A549 (cell line): ENCODE results near the gene PREX1. TPM values are rescaled to one million over a fixed set of nuclear protein-coding genes. Genes with fewer than 3 reads are reported as not detected.

Source experiments
- ATAC-seq, 2 experiments: fragments of 200-7000 bp in 1 of 2; fragments of >200 bp in 1 of 2; cut with Nextera tagmentation in 1 of 2; cut with Tn5 transposase in 1 of 2; 3 replicates each; pipeline versions ENCODE4 v1.8.0 to v1.9.1; 2018 to 2020; ENCODE audit warnings: mild to moderate bottlenecking in 1 of 2, moderate library complexity in 1 of 2
- CTCF ChIA-PET: fragments of 300-600 bp; sonication (Branson Sonifier 250); formaldehyde crosslinking; extraction: SDS; loops from one replicate; lab custom pipeline; 2021; ENCODE audit warnings: antibody characterized with exemption, inconsistent platforms; lab: Yijun Ruan, JAX
- POLR2A ChIA-PET: fragments of 350-600 bp; formaldehyde crosslinking; extraction: SDS; loops from one replicate; lab custom pipeline; 2021; ENCODE audit warnings: antibody characterized with exemption, inconsistent platforms; lab: Yijun Ruan, JAX
- DNase-seq, 2 experiments: peaks; one replicate each; pipeline versions ENCODE4 v3.0.0 to v3.0.0-alpha.2; 2011 to 2016; ENCODE audit warnings: low read depth in 1 of 2, low spot score in 1 of 2
- FAIRE-seq: peaks from 2 replicates; lab custom pipeline; 2011; peaks lifted over from hg19 to GRCh38; lab: Jason Lieb, UNC
- H3K27ac ChIP-seq, 2 experiments: fragments of >200 bp; sonication (Bioruptor Twin); formaldehyde crosslinking; 3 replicates each; pipeline ENCODE4 v1.5.1; 2016 to 2017
- H3K4me1 ChIP-seq: fragments of >200 bp; sonication (Bioruptor Twin); formaldehyde crosslinking; 3 replicates; pipeline ENCODE4 v1.6.1; 2016
- H3K4me2 ChIP-seq: fragments of >200 bp; sonication (Bioruptor Twin); formaldehyde crosslinking; 3 replicates; pipeline ENCODE4 v1.6.1; 2016
- H3K4me3 ChIP-seq: fragments of >200 bp; sonication (Bioruptor Twin); formaldehyde crosslinking; 3 replicates; pipeline ENCODE4 v1.5.1; 2016
- H3K9me3 ChIP-seq: fragments of >200 bp; sonication (Bioruptor Twin); formaldehyde crosslinking; 3 replicates; pipeline ENCODE4 v1.6.1; 2016
- CBX2 ChIP-seq: fragments of 200-600 bp; sonication (generic); IDR thresholded peaks from 2 replicates; pipeline ENCODE4 v1.6.1; 2016; ENCODE audit warnings: low read depth, mild to moderate bottlenecking, borderline replicate concordance
- EHF ChIP-seq: fragments of 250-450 bp; sonication (Bioruptor Pico); IDR thresholded peaks from 2 replicates; pipeline ENCODE4 v1.5.0; 2020; ENCODE audit warnings: mild to moderate bottlenecking
- ESRRA ChIP-seq: fragments of 150-350 bp; IDR thresholded peaks from 2 replicates; pipeline ENCODE4 v1.6.1; 2014; ENCODE audit warnings: mild to moderate bottlenecking, low read length, borderline replicate concordance
- FOSB ChIP-seq: fragments of 250-450 bp; sonication (Bioruptor Pico); IDR thresholded peaks from 2 replicates; pipeline ENCODE4 v1.5.0; 2020; ENCODE audit warnings: mild to moderate bottlenecking, moderate library complexity
- FOSL2 ChIP-seq, 2 experiments: fragments of 450-650 bp in 1 of 2; fragments of >200 bp in 1 of 2; sonication (Bioruptor Twin) in 1 of 2; formaldehyde crosslinking; IDR thresholded peaks; 2 replicates each; pipeline versions ENCODE4 v1.5.0 to v1.6.1; 2016 to 2020; ENCODE audit warnings: mild to moderate bottlenecking in 1 of 2, moderate library complexity in 1 of 2
- GATA3 ChIP-seq: IDR thresholded peaks from 2 replicates; pipeline ENCODE4 v1.6.1; 2012; ENCODE audit warnings: borderline replicate concordance
- HDAC2 ChIP-seq: fragments of 200-600 bp; sonication (generic); IDR thresholded peaks from 2 replicates; pipeline ENCODE4 v1.6.1; 2016
- HEYL ChIP-seq: fragments of 250-450 bp; sonication (Bioruptor Pico); IDR thresholded peaks from 2 replicates; pipeline ENCODE4 v1.8.0; 2021; ENCODE audit warnings: mild to moderate bottlenecking, moderate library complexity
- HOXB13 ChIP-seq: fragments of 250-450 bp; sonication (Bioruptor Pico); IDR thresholded peaks from 2 replicates; pipeline ENCODE4 v1.5.0; 2020; ENCODE audit warnings: low read depth, mild to moderate bottlenecking, moderate library complexity
- KDM1A ChIP-seq: fragments of 200-600 bp; sonication (generic); IDR thresholded peaks from 2 replicates; pipeline ENCODE4 v1.6.1; 2016; ENCODE audit warnings: low read depth, mild to moderate bottlenecking
- MAFK ChIP-seq: fragments of 450-650 bp; IDR thresholded peaks from 2 replicates; pipeline ENCODE4 v1.6.1; 2014; ENCODE audit not compliant: partially characterized antibody
- MAZ ChIP-seq: fragments of 150-350 bp; IDR thresholded peaks from 2 replicates; pipeline ENCODE4 v1.6.1; 2014; ENCODE audit warnings: antibody characterized with exemption, low read depth, low read length, borderline replicate concordance
- PHF8 ChIP-seq: fragments of 200-600 bp; sonication (generic); IDR thresholded peaks from 2 replicates; pipeline ENCODE4 v1.6.1; 2016; ENCODE audit warnings: low read depth, mild to moderate bottlenecking, antibody characterized with exemption, moderate library complexity, borderline replicate concordance
- POLR2A ChIP-seq: IDR thresholded peaks from 2 replicates; pipeline ENCODE4 v1.6.1; 2012; ENCODE audit warnings: mild to moderate bottlenecking, low read length
- RAD21 ChIP-seq, 2 experiments: fragments of >200 bp in 1 of 2; sonication (Bioruptor Twin) in 1 of 2; formaldehyde crosslinking in 1 of 2; IDR thresholded peaks in 1 of 2; conservative IDR thresholded peaks in 1 of 2; 2 replicates in 1 of 2; 3 replicates in 1 of 2; pipeline ENCODE4 v1.6.1; 2012 to 2018; ENCODE audit warnings: inconsistent platforms in 1 of 2
- RCOR1 ChIP-seq: fragments of 150-350 bp; IDR thresholded peaks from 2 replicates; pipeline ENCODE4 v1.6.1; 2014; ENCODE audit warnings: antibody characterized with exemption, low read length, low read depth
- RNF2 ChIP-seq: fragments of 200-600 bp; sonication (generic); IDR thresholded peaks from 2 replicates; pipeline ENCODE4 v1.6.1; 2016; ENCODE audit warnings: low read depth, mild to moderate bottlenecking, antibody characterized with exemption, moderate library complexity, borderline replicate concordance
- SMC3 ChIP-seq: fragments of >200 bp; sonication (Bioruptor Twin); formaldehyde crosslinking; IDR thresholded peaks from 3 replicates; pipeline ENCODE4 v1.6.1; 2018; ENCODE audit warnings: inconsistent platforms
- SREBF2 ChIP-seq: fragments of 450-650 bp; IDR thresholded peaks from 2 replicates; pipeline ENCODE4 v1.6.1; 2014; ENCODE audit warnings: mild to moderate bottlenecking, moderate library complexity
- ZC3H11A ChIP-seq: fragments of 450-650 bp; IDR thresholded peaks from 2 replicates; pipeline ENCODE4 v1.6.1; 2014; ENCODE audit warnings: antibody characterized with exemption, mild to moderate bottlenecking
- WGBS: methylation state at CpG from one replicate; pipeline ENCODE4 v1.1.6; 2017; ENCODE audit errors: missing lambda C conversion rate; 5-methylcytosine and 5-hydroxymethylcytosine counted together
- polyA plus RNA-seq, 4 experiments: library from polyadenylated mRNA; depleted of rRNA in 3 of 4; stranded (reverse); fragments of >200 nt; fragmentation: RNase III in 1 of 4; extraction: RNeasy Plus Mini Kit Qiagen cat#74134 plus additional on column Dnase treatment in 1 of 4; gene quantifications; 2 replicates in 3 of 4; 3 replicates in 1 of 4; pipeline ENCODE4 v1.2.3, GENCODE V29; 2011 to 2017
- TF ChIP-seq, protein P1 (sequence below): IDR thresholded peaks from 2 replicates; pipeline ENCODE4 v1.6.1; 2012; ENCODE audit warnings: low read depth, borderline replicate concordance
- TF ChIP-seq, protein P2 (sequence below): IDR thresholded peaks from 2 replicates; pipeline ENCODE4 v1.6.1; 2012
- TF ChIP-seq, protein P3 (sequence below): fragments of >200 bp; sonication (Bioruptor Twin); formaldehyde crosslinking; IDR thresholded peaks from 3 replicates; pipeline ENCODE4 v1.5.1; 2016
- TF ChIP-seq, protein P4 (sequence below): fragments of 450-650 bp; IDR thresholded peaks from 2 replicates; pipeline ENCODE4 v1.6.1; 2014; ENCODE audit warnings: antibody characterized with exemption
- TF ChIP-seq, protein P5 (sequence below): fragments of >200 bp; sonication (Bioruptor Twin); formaldehyde crosslinking; IDR thresholded peaks from 2 replicates; pipeline ENCODE4 v1.6.1; 2016
- TF ChIP-seq, protein P6 (sequence below): IDR thresholded peaks from 2 replicates; pipeline ENCODE4 v1.6.1; 2012
- TF ChIP-seq, protein P7 (sequence below): fragments of 150-350 bp; IDR thresholded peaks from 2 replicates; pipeline ENCODE4 v1.6.1; 2014; ENCODE audit warnings: low read depth, mild to moderate bottlenecking, low read length

The PREX1 gene
- polyA plus RNA-seq, 2 of the 4 experiments (the other 2 are of a cell fraction), result 3.6 to 4.2 TPM

DNA sequence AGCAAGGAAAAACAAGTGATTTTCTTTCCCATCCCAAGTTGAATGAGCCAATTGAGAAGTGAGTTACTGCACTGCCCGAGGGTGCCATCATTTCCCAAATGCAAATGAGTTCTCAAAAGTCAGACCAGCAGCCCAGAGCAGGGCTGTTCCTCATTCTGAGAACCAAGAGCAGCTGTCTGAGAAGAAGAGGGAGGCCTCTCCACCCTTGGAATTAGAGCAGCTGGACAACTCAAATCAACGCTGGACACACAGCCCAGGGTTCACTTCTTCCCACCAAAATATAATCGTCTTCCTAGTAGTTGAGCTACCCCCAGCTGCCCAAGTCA lies 4.6 kb upstream of the PREX1 start:
- H3K27ac ChIP-seq, result peak overlapping the region; percentile 71 to 76
- no peak overlapping the region for H3K4me3 ChIP-seq
- TF ChIP-seq HDAC2, result no peak
- TF ChIP-seq HEYL, result no peak
- TF ChIP-seq ZC3H11A, result no peak
- TF ChIP-seq, protein P1, sequence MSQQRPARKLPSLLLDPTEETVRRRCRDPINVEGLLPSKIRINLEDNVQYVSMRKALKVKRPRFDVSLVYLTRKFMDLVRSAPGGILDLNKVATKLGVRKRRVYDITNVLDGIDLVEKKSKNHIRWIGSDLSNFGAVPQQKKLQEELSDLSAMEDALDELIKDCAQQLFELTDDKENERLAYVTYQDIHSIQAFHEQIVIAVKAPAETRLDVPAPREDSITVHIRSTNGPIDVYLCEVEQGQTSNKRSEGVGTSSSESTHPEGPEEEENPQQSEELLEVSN, result no peak
- TF ChIP-seq RNF2, result no peak
- TF ChIP-seq, protein P2, sequence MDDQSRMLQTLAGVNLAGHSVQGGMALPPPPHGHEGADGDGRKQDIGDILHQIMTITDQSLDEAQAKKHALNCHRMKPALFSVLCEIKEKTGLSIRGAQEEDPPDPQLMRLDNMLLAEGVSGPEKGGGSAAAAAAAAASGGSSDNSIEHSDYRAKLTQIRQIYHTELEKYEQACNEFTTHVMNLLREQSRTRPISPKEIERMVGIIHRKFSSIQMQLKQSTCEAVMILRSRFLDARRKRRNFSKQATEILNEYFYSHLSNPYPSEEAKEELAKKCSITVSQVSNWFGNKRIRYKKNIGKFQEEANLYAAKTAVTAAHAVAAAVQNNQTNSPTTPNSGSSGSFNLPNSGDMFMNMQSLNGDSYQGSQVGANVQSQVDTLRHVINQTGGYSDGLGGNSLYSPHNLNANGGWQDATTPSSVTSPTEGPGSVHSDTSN, result no peak
- no peak for TF ChIP-seq MAZ
- TF ChIP-seq, protein P3, sequence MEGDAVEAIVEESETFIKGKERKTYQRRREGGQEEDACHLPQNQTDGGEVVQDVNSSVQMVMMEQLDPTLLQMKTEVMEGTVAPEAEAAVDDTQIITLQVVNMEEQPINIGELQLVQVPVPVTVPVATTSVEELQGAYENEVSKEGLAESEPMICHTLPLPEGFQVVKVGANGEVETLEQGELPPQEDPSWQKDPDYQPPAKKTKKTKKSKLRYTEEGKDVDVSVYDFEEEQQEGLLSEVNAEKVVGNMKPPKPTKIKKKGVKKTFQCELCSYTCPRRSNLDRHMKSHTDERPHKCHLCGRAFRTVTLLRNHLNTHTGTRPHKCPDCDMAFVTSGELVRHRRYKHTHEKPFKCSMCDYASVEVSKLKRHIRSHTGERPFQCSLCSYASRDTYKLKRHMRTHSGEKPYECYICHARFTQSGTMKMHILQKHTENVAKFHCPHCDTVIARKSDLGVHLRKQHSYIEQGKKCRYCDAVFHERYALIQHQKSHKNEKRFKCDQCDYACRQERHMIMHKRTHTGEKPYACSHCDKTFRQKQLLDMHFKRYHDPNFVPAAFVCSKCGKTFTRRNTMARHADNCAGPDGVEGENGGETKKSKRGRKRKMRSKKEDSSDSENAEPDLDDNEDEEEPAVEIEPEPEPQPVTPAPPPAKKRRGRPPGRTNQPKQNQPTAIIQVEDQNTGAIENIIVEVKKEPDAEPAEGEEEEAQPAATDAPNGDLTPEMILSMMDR, result no peak
- no peak for TF ChIP-seq POLR2A
- TF ChIP-seq PHF8, result no peak
- TF ChIP-seq KDM1A, result no peak
- TF ChIP-seq ESRRA, result no peak
- TF ChIP-seq, protein P4, sequence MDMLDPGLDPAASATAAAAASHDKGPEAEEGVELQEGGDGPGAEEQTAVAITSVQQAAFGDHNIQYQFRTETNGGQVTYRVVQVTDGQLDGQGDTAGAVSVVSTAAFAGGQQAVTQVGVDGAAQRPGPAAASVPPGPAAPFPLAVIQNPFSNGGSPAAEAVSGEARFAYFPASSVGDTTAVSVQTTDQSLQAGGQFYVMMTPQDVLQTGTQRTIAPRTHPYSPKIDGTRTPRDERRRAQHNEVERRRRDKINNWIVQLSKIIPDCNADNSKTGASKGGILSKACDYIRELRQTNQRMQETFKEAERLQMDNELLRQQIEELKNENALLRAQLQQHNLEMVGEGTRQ, result no peak
- TF ChIP-seq FOSB, result no peak
- TF ChIP-seq CBX2, result no peak
- no peak for TF ChIP-seq SMC3
- TF ChIP-seq, all 56 proteins: peak for 0
- H3K9me3 ChIP-seq, result no peaks in the 10 kb centered on the region
- ChIA-PET CTCF (interaction anchor here (1.0 to 3.8 kb wide), 3 partner anchors 10 to 175 kb away, joined by 3 to 31 read pairs (median 17); no protein-coding TSS in a partner anchor), POLR2A (interaction anchor here (0.8 kb wide), 1 partner anchor 9 kb away, joined by 3 read pairs; no protein-coding TSS in a partner anchor)
- DNase-seq (no peak), FAIRE-seq (no peak), ATAC-seq (no peak)
- peaks cover 43% of the 10 kb centered on the region for H3K4me1 ChIP-seq
- H3K4me2 ChIP-seq, result peak overlapping the region; percentile 57
- WGBS, result 68% methylated on average over 3 of the region's 3 CpGs

DNA sequence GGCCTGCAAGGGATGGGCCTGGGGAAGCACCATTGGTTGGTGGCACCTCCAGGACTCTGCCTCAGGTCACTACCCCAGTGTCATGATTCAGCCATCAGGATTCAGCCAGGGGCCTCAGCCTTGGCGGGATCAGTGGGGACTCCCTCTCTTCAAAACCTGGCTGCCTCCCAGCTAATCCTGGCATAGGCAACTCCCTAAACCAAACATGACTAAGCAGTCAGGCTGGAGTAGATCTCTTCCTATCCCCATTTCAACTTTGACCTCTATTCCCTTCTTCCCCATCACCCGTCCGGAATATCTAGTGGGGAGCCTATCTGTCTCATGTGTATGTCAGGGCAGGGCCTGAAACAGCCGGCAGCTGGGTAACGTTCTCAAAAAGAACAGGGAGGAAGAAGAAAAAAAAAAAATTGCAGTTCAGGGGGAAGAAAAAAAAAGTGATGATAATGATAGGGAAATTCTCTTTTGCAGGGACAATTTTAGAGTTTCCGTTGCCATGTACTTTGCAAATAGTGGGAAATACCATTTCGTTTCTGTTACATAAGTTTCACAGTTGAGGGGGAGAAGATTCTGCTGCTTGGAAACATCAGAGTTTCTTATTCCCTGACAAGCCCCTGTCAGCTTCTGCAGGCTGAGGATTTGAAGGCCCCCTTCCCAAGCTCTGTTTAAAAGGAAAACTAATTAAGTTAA lies 4.1 kb upstream of the PREX1 start:
- POLR2A ChIA-PET, result interaction anchor here (1.1 kb wide), 1 partner anchor 65 kb away, joined by 4 read pairs; no protein-coding TSS in a partner anchor
- H3K27ac ChIP-seq, result peak overlapping the region; percentile 71 to 76
- ATAC-seq (peak in 1 of 2 experiments; percentile 70; a peak in 3 of 6 replicates), DNase-seq (peak; percentile 73 to 76), FAIRE-seq (no peak)
- no peak for TF ChIP-seq HOXB13 (CRISPR knock-in tag)
- TF ChIP-seq SMC3, result no peak
- TF ChIP-seq PHF8, result no peak
- TF ChIP-seq RNF2, result no peak
- 0 out of 5 replicates have a peak, but pooled peaks of 1 of the 2 experiments have one; percentile 3 for TF ChIP-seq RAD21 (conservative IDR thresholded peaks at IDR 0.05 in 1 of 2, IDR thresholded peaks at IDR 0.05 in 1 of 2)
- TF ChIP-seq RCOR1, result no peak
- TF ChIP-seq FOSB, result no peak
- TF ChIP-seq GATA3, result peak; percentile 48; the same call in 1 of the 2 replicates
- TF ChIP-seq, protein P5, sequence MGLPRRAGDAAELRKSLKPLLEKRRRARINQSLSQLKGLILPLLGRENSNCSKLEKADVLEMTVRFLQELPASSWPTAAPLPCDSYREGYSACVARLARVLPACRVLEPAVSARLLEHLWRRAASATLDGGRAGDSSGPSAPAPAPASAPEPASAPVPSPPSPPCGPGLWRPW, result no peak
- TF ChIP-seq EHF (CRISPR knock-in tag), result no peak
- TF ChIP-seq MAFK, result peak; percentile 75
- TF ChIP-seq SREBF2, result no peak
- no peak for TF ChIP-seq FOSL2 (IDR thresholded peaks at IDR 0.05)
- TF ChIP-seq FOSL2 (CRISPR knock-in tag; IDR thresholded peaks at IDR 0.05), result peak; percentile 26; the same call in 1 of the 2 replicates
- TF ChIP-seq, protein P2, result 0 out of 2 replicates have a peak, but pooled peaks have one; percentile 43
- TF ChIP-seq ZC3H11A, result no peak
- TF ChIP-seq, protein P6, sequence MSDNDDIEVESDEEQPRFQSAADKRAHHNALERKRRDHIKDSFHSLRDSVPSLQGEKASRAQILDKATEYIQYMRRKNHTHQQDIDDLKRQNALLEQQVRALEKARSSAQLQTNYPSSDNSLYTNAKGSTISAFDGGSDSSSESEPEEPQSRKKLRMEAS, result peak; percentile 60
- no peak for TF ChIP-seq MAZ
- TF ChIP-seq, protein P7, sequence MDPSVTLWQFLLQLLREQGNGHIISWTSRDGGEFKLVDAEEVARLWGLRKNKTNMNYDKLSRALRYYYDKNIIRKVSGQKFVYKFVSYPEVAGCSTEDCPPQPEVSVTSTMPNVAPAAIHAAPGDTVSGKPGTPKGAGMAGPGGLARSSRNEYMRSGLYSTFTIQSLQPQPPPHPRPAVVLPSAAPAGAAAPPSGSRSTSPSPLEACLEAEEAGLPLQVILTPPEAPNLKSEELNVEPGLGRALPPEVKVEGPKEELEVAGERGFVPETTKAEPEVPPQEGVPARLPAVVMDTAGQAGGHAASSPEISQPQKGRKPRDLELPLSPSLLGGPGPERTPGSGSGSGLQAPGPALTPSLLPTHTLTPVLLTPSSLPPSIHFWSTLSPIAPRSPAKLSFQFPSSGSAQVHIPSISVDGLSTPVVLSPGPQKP, result no peak
- 1% methylated on average over 7 of the region's 7 CpGs for WGBS
- peaks cover 44% of the 10 kb centered on the region for H3K4me1 ChIP-seq
- no peak overlapping the region for H3K4me3 ChIP-seq
- H3K4me2 ChIP-seq, result peak overlapping the region; percentile 57
- CTCF ChIA-PET, result interaction anchor here (1.0 to 3.8 kb wide), 4 partner anchors 10 to 174 kb away, joined by 3 to 31 read pairs (median 10); no protein-coding TSS in a partner anchor
- H3K9me3 ChIP-seq, result no peaks in the 10 kb centered on the region
